GM12873 (cell line): ENCODE results near the gene IL1B.

ENCODE experiments used
- CTCF ChIP-seq: IDR thresholded peaks from 2 replicates; pipeline ENCODE4 v1.5.1; 2012; ENCODE audit warnings: low read depth, mild to moderate bottlenecking, moderate library complexity, low read length, control low read depth; ENCODE audit not compliant: insufficient read depth; ENCODE audit errors: missing control alignments

The IL1B gene

GRCh38 chr2:112835536-112836162, 930 bp downstream of the IL1B start:
- TF ChIP-seq CTCF = no peak

- no peak for TF ChIP-seq CTCF
Measured at GRCh38 chr2:112835061-112835501, 1.5 kb downstream of the IL1B start.

- no peak for TF ChIP-seq CTCF
Measured at GRCh38 chr2:112834396-112835037, 2.1 kb downstream of the IL1B start.

GRCh38 chr2:112833976-112834375, 2.6 kb downstream of the IL1B start:
- no peak for TF ChIP-seq CTCF

- no peak for TF ChIP-seq CTCF
Measured at GRCh38 chr2:112832841-112833638, 3.5 kb downstream of the IL1B start.

GRCh38 chr2:112831946-112832840, 4.4 kb downstream of the IL1B start:
- no peak for TF ChIP-seq CTCF
